ENCODE results near the gene REPIN1. TPM values are rescaled to one million over a fixed set of nuclear protein-coding genes. Genes with fewer than 3 reads are reported as not detected.

Gene REPIN1
- total and polyA plus RNA-seq, 9 of the 15 experiments (the other 6 are each of a cell fraction or from before 2014, with no cell fraction given), result 8.1 to 283 (median 94.3) TPM

DNA sequence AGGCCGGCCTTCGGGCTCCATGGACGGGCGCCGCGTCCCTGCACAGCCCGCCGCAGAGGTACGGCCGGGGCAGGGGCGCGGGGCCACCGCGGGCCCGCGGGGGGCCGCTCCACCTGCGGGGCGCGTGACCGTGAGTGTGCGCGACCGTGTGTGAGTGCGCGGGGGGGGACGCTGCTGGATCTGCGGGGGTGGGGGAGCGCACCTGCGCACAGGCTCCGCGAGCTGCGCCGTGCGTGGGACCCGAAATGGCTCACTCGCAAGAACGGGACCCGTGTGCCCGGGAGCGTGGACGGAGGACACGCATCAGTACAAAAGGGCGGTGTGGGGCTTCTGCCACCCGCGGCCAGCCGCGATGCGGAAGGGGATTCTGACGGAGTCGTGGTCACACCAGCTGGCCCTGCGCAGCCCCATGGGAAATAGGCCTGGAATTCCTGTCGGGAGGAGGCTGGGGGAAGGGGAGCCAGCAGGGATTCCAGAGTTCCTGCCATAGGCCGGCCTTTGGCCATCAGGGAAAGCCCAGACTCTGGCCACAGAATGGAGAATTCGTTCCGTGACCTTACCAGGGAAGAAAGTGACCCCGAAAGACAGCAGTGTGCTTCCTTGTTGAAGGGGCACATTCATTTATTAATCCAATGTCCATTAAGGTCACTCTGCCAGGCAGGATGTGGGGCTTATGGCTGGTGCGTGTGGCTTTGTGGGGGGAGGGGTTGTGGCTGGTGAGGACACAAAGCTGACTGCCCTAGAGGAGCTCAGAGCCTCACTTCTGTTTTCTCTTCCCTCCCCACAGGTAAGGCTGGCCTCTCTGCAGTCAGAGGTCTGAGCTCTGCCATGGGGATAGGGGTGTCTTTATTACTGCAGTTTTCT is 494 bp downstream of the REPIN1 start (continued):
- TF ChIP-seq RBM17 (IDR thresholded peaks at IDR 0.05; ENCODE audit: borderline replicate concordance, low read depth, low read length), result no peak
- peak; percentile 35 for TF ChIP-seq KDM5B (IDR thresholded peaks at IDR 0.05; ENCODE audit: insufficient replicate concordance, low read depth, low read length)
- TF ChIP-seq SMARCA4 (IDR thresholded peaks at IDR 0.05), result 0 out of 2 replicates have a peak, but pooled peaks have one; percentile 52
- no peak; the same call in 1 of the 2 replicates for TF ChIP-seq CHD2 (IDR thresholded peaks at IDR 0.05; ENCODE audit: low read depth, low read length)
- TF ChIP-seq BRF1 (IDR thresholded peaks at IDR 0.05; ENCODE audit: borderline replicate concordance, extremely low read depth, insufficient read length), result no peak
- no peak for TF ChIP-seq SIN3B (IDR thresholded peaks at IDR 0.05; ENCODE audit: low read depth)
- no peak for TF ChIP-seq SMAD4 (CRISPR knock-in tag; conservative IDR thresholded peaks at IDR 0.05)
- TF ChIP-seq TARDBP (IDR thresholded peaks at IDR 0.05), result no peak
- TF ChIP-seq ZC3H8 (IDR thresholded peaks at IDR 0.05), result no peak
- TF ChIP-seq MTA2 (IDR thresholded peaks at IDR 0.05; ENCODE audit: low read depth), result no peak
- TF ChIP-seq, protein P1, sequence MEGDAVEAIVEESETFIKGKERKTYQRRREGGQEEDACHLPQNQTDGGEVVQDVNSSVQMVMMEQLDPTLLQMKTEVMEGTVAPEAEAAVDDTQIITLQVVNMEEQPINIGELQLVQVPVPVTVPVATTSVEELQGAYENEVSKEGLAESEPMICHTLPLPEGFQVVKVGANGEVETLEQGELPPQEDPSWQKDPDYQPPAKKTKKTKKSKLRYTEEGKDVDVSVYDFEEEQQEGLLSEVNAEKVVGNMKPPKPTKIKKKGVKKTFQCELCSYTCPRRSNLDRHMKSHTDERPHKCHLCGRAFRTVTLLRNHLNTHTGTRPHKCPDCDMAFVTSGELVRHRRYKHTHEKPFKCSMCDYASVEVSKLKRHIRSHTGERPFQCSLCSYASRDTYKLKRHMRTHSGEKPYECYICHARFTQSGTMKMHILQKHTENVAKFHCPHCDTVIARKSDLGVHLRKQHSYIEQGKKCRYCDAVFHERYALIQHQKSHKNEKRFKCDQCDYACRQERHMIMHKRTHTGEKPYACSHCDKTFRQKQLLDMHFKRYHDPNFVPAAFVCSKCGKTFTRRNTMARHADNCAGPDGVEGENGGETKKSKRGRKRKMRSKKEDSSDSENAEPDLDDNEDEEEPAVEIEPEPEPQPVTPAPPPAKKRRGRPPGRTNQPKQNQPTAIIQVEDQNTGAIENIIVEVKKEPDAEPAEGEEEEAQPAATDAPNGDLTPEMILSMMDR (IDR thresholded peaks at IDR 0.05 in 2 of 3, conservative IDR thresholded peaks at IDR 0.05 in 1 of 3; ENCODE audit: insufficient read depth in 2 of 3, low read depth in 1 of 3, low read length in 3 of 3), result no peak
- no peak for TF ChIP-seq ZNF511 (CRISPR knock-in tag; IDR thresholded peaks at IDR 0.05)
- TF ChIP-seq ZBTB5 (IDR thresholded peaks at IDR 0.05), result no peak
- TF ChIP-seq TFE3 (CRISPR knock-in tag; IDR thresholded peaks at IDR 0.05), result no peak
- TF ChIP-seq SFPQ (IDR thresholded peaks at IDR 0.05; ENCODE audit: low read depth, low read length), result no peak

Data from K562 (cell line).